Esophagus (tissue), 2 donors: ENCODE data around the gene GCGR. TPM values are rescaled to one million over a fixed set of nuclear protein-coding genes. Genes with fewer than 3 reads are reported as not detected.

Source experiments
- H3K27ac ChIP-seq, 2 donors: one replicate each; pipeline ENCODE4 v1.5.1; 2013; ENCODE audit warnings: low read depth in 2 of 2, mild to moderate bottlenecking in 2 of 2, inconsistent platforms in 1 of 2, low read length in 1 of 2, moderate library complexity in 1 of 2
- H3K27me3 ChIP-seq, 2 donors: one replicate each; pipeline ENCODE4 v1.6.1; 2013; ENCODE audit warnings: low read length in 2 of 2, control low read depth in 1 of 2, mild to moderate bottlenecking in 1 of 2; ENCODE audit not compliant: insufficient read depth in 2 of 2, control insufficient read depth in 1 of 2
- H3K36me3 ChIP-seq, 2 donors: one replicate each; pipeline ENCODE4 v1.6.1; 2013; ENCODE audit warnings: low read length in 1 of 2; ENCODE audit not compliant: control insufficient read depth in 2 of 2, insufficient read depth in 2 of 2
- H3K4me1 ChIP-seq, 2 donors: one replicate each; pipeline ENCODE4 v1.6.1; 2013; ENCODE audit warnings: low read length in 1 of 2; ENCODE audit not compliant: control insufficient read depth in 2 of 2, insufficient read depth in 2 of 2
- H3K4me3 ChIP-seq, 2 donors: one replicate each; pipeline ENCODE4 v1.5.1; 2013; ENCODE audit warnings: low read length in 2 of 2, mild to moderate bottlenecking in 2 of 2, low read depth in 1 of 2, moderate library complexity in 1 of 2
- H3K9me3 ChIP-seq, 2 donors: one replicate each; pipeline ENCODE4 v1.6.1; 2013; ENCODE audit warnings: mild to moderate bottlenecking in 2 of 2, low read depth in 1 of 2, low read length in 1 of 2, moderate library complexity in 1 of 2; ENCODE audit not compliant: control insufficient read depth in 2 of 2, insufficient read depth in 1 of 2
- WGBS, 2 donors: extraction: QIAGEN DNeasy Blood & Tissue Kit; methylation state at CpG; one replicate each; pipeline ENCODE4 v1.1.7; 2013; 5-methylcytosine and 5-hydroxymethylcytosine counted together
- polyA plus RNA-seq, 2 donors: library from polyadenylated mRNA; stranded (reverse); fragments of 200-250 nt; gene quantifications; one replicate each; pipeline ENCODE4 v1.2.3, GENCODE V29; 2013
- donor health status: healthy with polysubstance abuse.
- donor health status: Bipolar disorder and iron deficiency.

GCGR gene
- polyA plus RNA-seq, 2 donors = 0.11 to 0.14 TPM

DNA sequence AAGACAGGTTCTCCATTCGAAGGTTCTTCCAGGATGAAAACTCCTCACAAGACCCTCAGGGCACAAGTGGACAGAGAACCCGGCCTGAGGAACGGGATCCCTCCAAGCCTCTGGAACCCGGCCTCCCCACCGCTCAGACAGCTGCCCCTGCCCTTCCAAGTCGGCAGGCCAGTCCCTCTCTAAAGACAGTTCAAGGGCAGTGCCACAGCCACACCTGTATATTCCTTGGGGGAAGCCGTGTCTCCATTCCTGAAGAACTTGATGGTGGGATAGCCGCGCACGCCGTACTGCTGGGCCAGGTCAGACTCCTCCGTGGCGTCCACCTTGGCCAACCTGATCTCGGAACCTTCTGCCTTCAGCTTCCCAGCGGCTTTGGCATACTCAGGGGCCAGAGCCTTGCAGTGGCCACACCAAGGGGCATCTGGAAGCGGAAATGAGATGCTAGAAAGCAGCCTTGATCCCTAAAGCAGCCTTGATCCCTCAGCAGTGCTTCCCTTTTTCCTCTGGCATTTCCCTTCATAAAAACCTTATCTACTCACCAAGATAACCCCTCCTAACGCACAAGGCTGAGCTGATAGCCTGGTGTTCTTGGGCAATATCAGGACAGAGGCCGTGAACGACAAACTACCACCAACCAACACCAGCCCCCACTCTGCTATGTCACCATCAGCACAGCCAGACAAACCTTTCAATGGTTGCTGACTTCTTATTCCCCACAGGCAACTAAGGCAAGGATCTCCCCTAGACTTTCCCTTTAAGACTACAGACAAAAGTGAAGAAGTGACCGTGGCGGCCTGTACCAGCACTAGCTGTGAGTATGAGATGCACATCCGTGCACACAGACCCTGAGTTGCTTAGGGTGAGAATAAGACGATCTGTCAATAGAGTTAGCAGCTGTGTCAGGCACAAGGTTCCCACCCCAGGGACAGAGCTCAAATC is 55.3 kb downstream of the GCGR start:
- H3K4me3 ChIP-seq = peak overlapping the region; percentile 65 to 95
- H3K9me3 ChIP-seq = no peaks in the 10 kb centered on the region
- WGBS, 2 donors = 43 to 50% methylated on average over 23 of the region's 23 CpGs
- H3K27ac ChIP-seq = peak overlapping the region; percentile 95 to 97
- peaks cover 3 to 14% of the 10 kb centered on the region in 2 donors for H3K4me1 ChIP-seq
- no peaks in the 10 kb centered on the region for H3K27me3 ChIP-seq
- peaks cover 0 to 25% of the 10 kb centered on the region in 2 donors for H3K36me3 ChIP-seq

DNA sequence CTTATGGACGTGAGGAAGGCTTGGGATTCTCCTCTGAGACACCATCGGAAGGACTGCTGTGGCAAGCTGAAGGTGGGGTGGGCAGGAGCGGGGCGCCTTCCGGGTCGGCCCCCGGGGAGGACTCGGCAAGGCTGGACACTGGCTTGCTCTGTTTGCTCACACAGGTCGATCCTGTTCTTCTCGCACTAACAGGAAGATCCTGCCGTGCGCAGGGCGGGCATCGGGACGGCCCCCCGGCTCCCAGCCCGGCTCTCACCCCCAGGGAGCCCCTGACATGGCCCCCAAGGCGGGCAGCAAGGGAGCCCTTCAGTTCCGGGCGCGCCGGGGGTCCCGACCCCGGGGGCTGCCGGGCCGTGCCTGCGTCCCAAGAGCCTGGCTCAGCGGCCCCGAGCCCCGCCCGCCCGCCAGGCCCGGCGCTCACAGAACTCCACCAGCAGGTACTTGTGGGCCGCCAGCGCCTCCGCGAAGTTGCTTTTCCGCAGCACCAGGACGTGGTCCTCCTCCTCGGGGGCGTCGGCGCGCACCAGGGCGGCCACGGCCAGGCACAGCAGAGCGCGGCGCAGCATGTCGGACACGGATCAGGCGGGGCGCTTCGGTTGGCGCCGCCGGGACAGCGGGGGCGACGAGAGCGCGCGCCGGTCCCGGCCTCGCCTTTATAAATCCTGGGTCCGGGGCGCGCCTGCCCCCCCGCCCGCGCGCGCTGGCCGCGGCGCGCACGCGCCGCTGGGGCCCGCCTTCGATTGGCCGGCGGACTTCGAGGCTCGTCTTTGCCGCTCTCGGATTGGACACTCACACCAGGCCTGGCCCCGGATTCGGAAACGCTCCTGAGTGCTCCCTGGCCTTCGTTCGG is 56.2 kb downstream of the GCGR start, which contains the start of gene P4HB:
Gene P4HB (minus strand): TSS at position 630 of the 850 bp plus-strand sequence. CDS start 64 bp downstream, at position 566.
- Histone ChIP-seq H3K9me3 (no peaks in the 10 kb centered on the region), H3K27ac (peak within 1 kb of the TSS; percentile 98 to 99), H3K4me1 (peaks cover 3 to 13% of the 10 kb centered on the region in 2 donors), H3K4me3 (peak within 1 kb of the TSS; percentile 80 to 95), H3K36me3 (peaks cover 0 to 18% of the 10 kb centered on the region in 2 donors), H3K27me3 (no peaks in the 10 kb centered on the region)
- 0 to 1% methylated on average over 82 to 95 of the region's 95 CpGs for WGBS, 2 donors

DNA sequence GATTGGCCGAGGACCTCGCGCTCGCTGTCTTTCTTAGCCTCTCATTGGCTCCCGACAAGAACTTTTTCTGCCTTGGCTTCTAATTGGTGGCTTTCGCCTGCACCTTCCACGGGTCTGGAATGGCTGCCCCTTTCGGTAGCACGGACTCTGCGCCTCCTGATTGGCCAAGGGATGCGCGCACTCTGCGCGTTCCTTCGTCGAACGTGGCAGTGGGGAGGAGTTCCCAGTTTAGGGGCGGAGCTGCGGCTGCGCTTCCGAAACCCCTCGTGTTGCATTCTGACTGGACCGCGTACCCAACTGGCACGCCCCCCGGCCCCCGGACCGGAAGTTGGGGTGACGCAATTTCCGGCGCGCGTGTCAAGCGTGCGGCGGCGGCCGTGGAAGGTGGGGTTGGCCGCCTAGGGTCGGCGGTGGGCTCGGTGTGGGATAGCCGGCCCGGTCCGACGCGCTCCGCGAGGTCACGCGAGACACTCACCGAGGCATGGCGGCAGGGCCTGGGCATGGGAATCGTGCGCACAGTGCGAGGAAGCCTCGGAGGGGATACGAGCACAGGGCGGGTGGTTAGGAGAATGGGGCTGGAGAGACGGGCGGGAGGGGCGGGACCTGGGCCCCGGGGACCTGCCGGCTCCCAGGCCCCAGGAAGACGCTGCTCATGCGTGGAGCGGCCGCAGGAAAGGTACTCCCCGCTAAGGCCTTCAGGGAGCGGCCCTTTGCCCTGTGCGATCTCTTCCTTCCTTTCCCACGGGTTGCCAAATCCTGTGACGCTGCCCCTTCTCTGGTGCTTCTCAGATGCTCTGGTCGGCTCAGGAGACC is 57.0 kb downstream of the GCGR start:
- H3K9me3 ChIP-seq = no peaks in the 10 kb centered on the region
- H3K36me3 ChIP-seq = peaks cover 0 to 21% of the 10 kb centered on the region in 2 donors
- peak overlapping the region; percentile 80 to 83 for H3K4me3 ChIP-seq
- H3K27me3 ChIP-seq = no peaks in the 10 kb centered on the region
- WGBS, 2 donors = 0 to 1% methylated on average over 67 to 74 of the region's 74 CpGs
- H3K4me1 ChIP-seq = peaks cover 3 to 20% of the 10 kb centered on the region in 2 donors
- H3K27ac ChIP-seq = peak overlapping the region; percentile 98 to 99

DNA sequence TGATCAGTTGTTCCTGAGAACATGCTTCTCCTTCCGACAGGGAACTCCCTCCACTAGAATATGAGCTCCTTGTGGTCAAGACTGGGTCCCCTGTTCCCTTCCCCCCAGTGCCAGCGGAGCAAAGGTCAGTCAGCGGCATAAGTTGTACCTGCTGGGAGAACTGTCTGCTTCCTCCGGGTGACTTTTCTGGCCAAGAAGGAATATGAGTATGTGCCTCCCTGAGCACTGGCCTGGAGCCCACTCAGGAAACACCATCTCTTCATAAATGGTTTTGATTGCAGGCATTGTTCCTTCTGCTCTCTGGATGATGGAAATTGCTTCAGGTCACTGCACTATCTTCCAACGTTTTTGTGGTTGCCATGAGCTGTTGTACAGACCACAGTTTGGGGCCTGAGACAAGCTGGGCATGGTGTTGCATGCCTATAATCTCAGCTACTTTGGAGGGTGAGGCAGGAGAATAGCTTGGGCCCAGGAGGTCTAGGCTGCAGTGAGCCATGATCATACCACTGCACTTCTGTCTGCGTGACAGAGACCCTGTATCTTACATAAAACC is 59.2 kb downstream of the GCGR start:
- WGBS, 2 donors = 70 to 80% methylated on average over 6 of the region's 6 CpGs
- H3K9me3 ChIP-seq = no peaks in the 10 kb centered on the region
- H3K27ac ChIP-seq = peak overlapping the region; percentile 2 to 42
- H3K36me3 ChIP-seq = peaks cover 0 to 25% of the 10 kb centered on the region in 2 donors
- H3K4me1 ChIP-seq = peaks cover 3 to 20% of the 10 kb centered on the region in 2 donors
- H3K4me3 ChIP-seq = no peak overlapping the region
- H3K27me3 ChIP-seq = no peaks in the 10 kb centered on the region

Other genes starting within 250 kb of the GCGR start
- gene NPLOC4, start 167.0 kb upstream of the GCGR start, polyA plus RNA-seq = 10 to 100 TPM; 30.6 to 38.8 TPM
- gene TSPAN10, start 167.0 kb upstream of the GCGR start, polyA plus RNA-seq = 1 to 10 TPM in 1 of 2 donors, under 1 TPM in 1; 0.56 to 1.7 TPM
- gene PDE6G, start 147.6 kb upstream of the GCGR start, polyA plus RNA-seq = under 1 TPM; 0.12 to 0.33 TPM
- 10 to 100 TPM; 38.1 to 46.1 TPM for gene OXLD1, start 137.5 kb upstream of the GCGR start, polyA plus RNA-seq
- 10 to 100 TPM; 22.2 to 33.0 TPM for gene CCDC137, start 137.4 kb upstream of the GCGR start, polyA plus RNA-seq
- 10 to 100 TPM; 36.2 to 53.9 TPM for gene ARL16, start 120.4 kb upstream of the GCGR start, polyA plus RNA-seq
- 100 to 1,000 TPM in 1 of 2 donors, 10 to 100 TPM in 1; 83.6 to 131 TPM for gene HGS, start 120.1 kb upstream of the GCGR start, polyA plus RNA-seq
- 100 to 1,000 TPM; 136 to 173 TPM for gene MRPL12, start 100.8 kb upstream of the GCGR start, polyA plus RNA-seq
- gene SLC25A10, start 91.9 kb upstream of the GCGR start, polyA plus RNA-seq = 10 to 100 TPM; 40.5 to 42.4 TPM
- 10 to 100 TPM; 24.7 to 32.3 TPM for gene MCRIP1, start 29.1 kb downstream of the GCGR start, polyA plus RNA-seq
- under 1 TPM; 0.25 to 0.98 TPM for gene PPP1R27, start 30.9 kb downstream of the GCGR start, polyA plus RNA-seq
- 100 to 1,000 TPM; 582 to 595 TPM for gene P4HB, start 56.4 kb downstream of the GCGR start, polyA plus RNA-seq
- 100 to 1,000 TPM; 201 to 209 TPM for gene ARHGDIA, start 67.2 kb downstream of the GCGR start, polyA plus RNA-seq
- 10 to 100 TPM; 16.3 to 61.0 TPM for gene ALYREF, start 87.4 kb downstream of the GCGR start, polyA plus RNA-seq
- 100 to 1,000 TPM; 127 to 187 TPM for gene ANAPC11, start 87.6 kb downstream of the GCGR start, polyA plus RNA-seq
- under 1 TPM; 0.33 to 0.49 TPM for gene NPB, start 98.1 kb downstream of the GCGR start, polyA plus RNA-seq
- gene PCYT2, start 107.2 kb downstream of the GCGR start, polyA plus RNA-seq = 10 to 100 TPM; 23.1 to 46.5 TPM
- gene SIRT7, start 114.0 kb downstream of the GCGR start, polyA plus RNA-seq = 10 to 100 TPM; 64.9 to 84.0 TPM
- gene MAFG, start 123.6 kb downstream of the GCGR start, polyA plus RNA-seq = 10 to 100 TPM; 10.3 to 11.9 TPM
- 10 to 100 TPM in 1 of 2 donors, 1 to 10 TPM in 1; 6.5 to 18.1 TPM for gene PYCR1, start 133.2 kb downstream of the GCGR start, polyA plus RNA-seq
- gene MYADML2, start 143.1 kb downstream of the GCGR start, polyA plus RNA-seq = not detected
- under 1 TPM; 0.07 to 0.08 TPM for gene NOTUM, start 157.0 kb downstream of the GCGR start, polyA plus RNA-seq
- 10 to 100 TPM; 19.1 to 29.8 TPM for gene ASPSCR1, start 173.5 kb downstream of the GCGR start, polyA plus RNA-seq
- gene CENPX, start 218.7 kb downstream of the GCGR start, polyA plus RNA-seq = 100 to 1,000 TPM in 1 of 2 donors, 10 to 100 TPM in 1; 86.8 to 117 TPM
- gene LRRC45, start 219.2 kb downstream of the GCGR start, polyA plus RNA-seq = 10 to 100 TPM; 10.6 to 17.2 TPM
- 1 to 10 TPM; 7.1 to 9.6 TPM for gene RAC3, start 227.5 kb downstream of the GCGR start, polyA plus RNA-seq
- 100 to 1,000 TPM; 136 to 145 TPM for gene DCXR, start 233.5 kb downstream of the GCGR start, polyA plus RNA-seq
- gene RFNG, start 247.7 kb downstream of the GCGR start, polyA plus RNA-seq = 10 to 100 TPM; 27.4 to 36.4 TPM
- 10 to 100 TPM; 61.7 to 65.8 TPM for gene GPS1, start 247.7 kb downstream of the GCGR start, polyA plus RNA-seq